Cardiac fibroblast (primary cell): Measurements from ENCODE around the gene TMCC1.
A peak's percentile ranks its signal among the peaks of the same experiment; 100 is the strongest.

Experiments used
- DNase-seq, 2 donors: peaks; one replicate each; pipeline versions ENCODE4 v3.0.0 to v3.0.0-alpha.2; 2010; ENCODE audit warnings: low read depth in 2 of 2
- H3K4me3 ChIP-seq, 2 donors: replicated peaks in 1 of 2; 1 replicate in 1 of 2; 2 replicates in 1 of 2; pipeline ENCODE4 v1.5.1; 2011; ENCODE audit warnings: low read depth in 2 of 2, low read length in 2 of 2, mild to moderate bottlenecking in 2 of 2, moderate library complexity in 1 of 2
- CTCF ChIP-seq: IDR thresholded peaks from one replicate; pipeline ENCODE4 v1.5.1; 2011; ENCODE audit warnings: low read depth, mild to moderate bottlenecking, low read length, inconsistent platforms

The TMCC1 gene

GRCh38 chr3:129618901-129619671, 274.4 kb downstream of the TMCC1 start:
- no peak for TF ChIP-seq CTCF
- no peak for DNase-seq
- no peak overlapping the region for H3K4me3 ChIP-seq

GRCh38 chr3:129618186-129618820, 275.2 kb downstream of the TMCC1 start:
- DNase-seq, result no peak
- no peak for TF ChIP-seq CTCF
- H3K4me3 ChIP-seq, result no peak overlapping the region

GRCh38 chr3:129617381-129618185, 275.9 kb downstream of the TMCC1 start:
- H3K4me3 ChIP-seq, result no peak overlapping the region
- DNase-seq, result no peak
- TF ChIP-seq CTCF, result no peak

- no peak for TF ChIP-seq CTCF
- H3K4me3 ChIP-seq, result no peak overlapping the region
- DNase-seq, result peak; percentile 52 to 93
Measured at GRCh38 chr3:129616713-129617112, 276.8 kb downstream of the TMCC1 start.

- no peak for DNase-seq
- no peak for TF ChIP-seq CTCF
- no peak overlapping the region for H3K4me3 ChIP-seq
Measured at GRCh38 chr3:129616291-129616690, 277.2 kb downstream of the TMCC1 start.

GRCh38 chr3:129615751-129616281, 277.7 kb downstream of the TMCC1 start:
- TF ChIP-seq CTCF, result no peak
- no peak for DNase-seq
- no peak overlapping the region for H3K4me3 ChIP-seq
